Transverse colon (tissue), 4 donors: ENCODE data around the gene MRPL24. TPM values are rescaled to one million over a fixed set of nuclear protein-coding genes. Genes with fewer than 3 reads are reported as not detected.

Experiments
- DNase-seq: peaks from one replicate; pipeline ENCODE4 v3.0.0-alpha.2; 2019
- H3K27ac ChIP-seq, 4 donors: fragments of 200-600 bp; sonication (generic); 2 replicates each; pipeline ENCODE4 v1.5.1; 2016 to 2018; ENCODE audit warnings: inconsistent platforms in 4 of 4
- H3K27me3 ChIP-seq: fragments of 200-600 bp; sonication (generic); 2 replicates; pipeline ENCODE4 v1.5.1; 2017; ENCODE audit warnings: inconsistent platforms
- H3K36me3 ChIP-seq, 4 donors: fragments of 200-600 bp; sonication (generic); 2 replicates each; pipeline ENCODE4 v1.5.1; 2017 to 2019; ENCODE audit warnings: inconsistent platforms in 4 of 4
- H3K4me1 ChIP-seq, 4 donors: fragments of 200-600 bp; sonication (generic); 2 replicates each; pipeline ENCODE4 v1.5.1; 2017 to 2020; ENCODE audit warnings: inconsistent platforms in 4 of 4
- H3K4me3 ChIP-seq, 4 donors: fragments of 200-600 bp; sonication (generic); 1 replicate in 1 of 4; 2 replicates in 3 of 4; pipeline versions ENCODE4 v1.5.1 to v1.6.1; 2017 to 2019; ENCODE audit warnings: inconsistent platforms in 4 of 4
- H3K9me3 ChIP-seq, 2 donors: fragments of 200-600 bp; sonication (generic); 2 replicates each; pipeline ENCODE4 v1.5.1; 2017 to 2019; ENCODE audit warnings: inconsistent platforms in 2 of 2
- CTCF ChIP-seq, 5 experiments: fragments of 200-600 bp in 3 of 5; fragments of 450-650 bp in 2 of 5; sonication (generic) in 3 of 5; IDR thresholded peaks; 1 replicate in 2 of 5; 2 replicates in 3 of 5; pipeline ENCODE4 v1.5.1; 2016 to 2017; ENCODE audit warnings: antibody characterized with exemption in 5 of 5, inconsistent platforms in 3 of 5, mild to moderate bottlenecking in 2 of 5, moderate library complexity in 1 of 5
- EP300 ChIP-seq: sonication (generic); formaldehyde crosslinking; IDR thresholded peaks from one replicate; pipeline ENCODE4 v1.6.1; 2017; ENCODE audit warnings: antibody characterized with exemption, low read depth
- POLR2A ChIP-seq: fragments of 450-650 bp; IDR thresholded peaks from one replicate; pipeline ENCODE4 v1.6.1; 2016; ENCODE audit warnings: antibody characterized with exemption, mild to moderate bottlenecking, moderate library complexity
- POLR2AphosphoS5 ChIP-seq, 3 donors: sonication (generic); formaldehyde crosslinking; IDR thresholded peaks; one replicate each; pipeline ENCODE4 v1.6.1; 2016; ENCODE audit warnings: antibody characterized with exemption in 3 of 3
- WGBS, 2 donors: methylation state at CpG; one replicate each; pipeline ENCODE4 v1.1.5; 2018; ENCODE audit warnings: low coverage in 1 of 2; 5-methylcytosine and 5-hydroxymethylcytosine counted together
- in situ Hi-C, 4 donors: fragments of 200-750 bp; cut with MboI; loops; one replicate each; pipeline versions ENCODE4 v1.15.0 to v1.15.1; 2017; ENCODE audit warnings: low sequenced_read_pairs in 3 of 4, low pct_ligation_motif_present in 1 of 4, low pct_unique_long_range_greater_than_20kb in 1 of 4
- intact Hi-C: fragments of 100-400 bp; cut with DNase I; formaldehyde crosslinking; loops from one replicate; pipeline ENCODE4 v1.15.1; 2023; ENCODE audit warnings: low total_unique reads
- total RNA-seq, 4 donors: library from RNA; depleted of rRNA; stranded (reverse); fragments of >200 nt; gene quantifications; one replicate each; pipeline ENCODE4 v1.1.0, GENCODE V29; 2016

Gene MRPL24
- total RNA-seq, 4 donors from 2014 or later = 6.8 to 44.9 (median 37.1) TPM

GRCh38 chr1:156748670-156749418, 8.0 kb upstream of the MRPL24 start:
- peaks cover 0 to 5% (median 0%) of the 10 kb centered on the region in 4 donors for H3K36me3 ChIP-seq
- no peaks in the 10 kb centered on the region for H3K9me3 ChIP-seq
- peak overlapping the region; percentile 95 to 99 (median 98) for H3K27ac ChIP-seq
- 0 to 5% methylated on average over 4 to 9 of the region's 9 CpGs for WGBS, 2 donors
- H3K4me1 ChIP-seq = peaks cover 29 to 63% (median 53%) of the 10 kb centered on the region in 4 donors
- TF ChIP-seq POLR2AphosphoS5 (IDR thresholded peaks at IDR 0.05) (peak in 2 of 3 donors; percentile 53 to 57), POLR2A (peak; percentile 61), CTCF (IDR thresholded peaks at IDR 0.05) (peak in 1 of 5 experiments; percentile 28), EP300 (no peak)
- intact Hi-C loops = no loop called here
- H3K4me3 ChIP-seq = peak overlapping the region; percentile 93 to 98 (median 96)
- DNase-seq = peak; percentile 79
- in situ Hi-C loops = no loop called here
- no peaks in the 10 kb centered on the region for H3K27me3 ChIP-seq

GRCh38 chr1:156747742-156748669, 7.1 kb upstream of the MRPL24 start:
- WGBS, 2 donors = 6% methylated on average over 8 of the region's 8 CpGs; no CpG with 5 or more reads in 1 of the 2 donors
- H3K4me1 ChIP-seq = peaks cover 28 to 56% (median 50%) of the 10 kb centered on the region in 4 donors

GRCh38 chr1:156746728-156747631, 6.1 kb upstream of the MRPL24 start:
- 4% methylated on average over 21 of the region's 29 CpGs; no CpG with 5 or more reads in 1 of the 2 donors for WGBS, 2 donors
- Histone ChIP-seq H3K27ac (peak overlapping the region; percentile 95 to 99 (median 98)), H3K27me3 (no peaks in the 10 kb centered on the region), H3K4me3 (peak overlapping the region; percentile 25 to 96 (median 44)), H3K9me3 (no peaks in the 10 kb centered on the region), H3K36me3 (peaks cover 0 to 10% (median 4%) of the 10 kb centered on the region in 4 donors), H3K4me1 (peaks cover 24 to 50% (median 44%) of the 10 kb centered on the region in 4 donors)
- intact Hi-C loops (no loop called here), in situ Hi-C loops (no loop called here)
- TF ChIP-seq EP300 (no peak), POLR2AphosphoS5 (IDR thresholded peaks at IDR 0.05) (peak in 2 of 3 donors; percentile 73 to 74), POLR2A (peak; percentile 49), CTCF (IDR thresholded peaks at IDR 0.05) (peak in 2 of 5 experiments; percentile 8 to 11)
- peak; percentile 93 for DNase-seq

More at GRCh38 chr1:156747742-156748669, 7.1 kb upstream of the MRPL24 start:
- no peak for DNase-seq
- Histone ChIP-seq H3K27ac (peak overlapping the region; percentile 95 to 99 (median 98)), H3K4me3 (peak overlapping the region; percentile 44 to 98 (median 96)), H3K27me3 (no peaks in the 10 kb centered on the region), H3K36me3 (peaks cover 0 to 7% (median 1%) of the 10 kb centered on the region in 4 donors), H3K9me3 (no peaks in the 10 kb centered on the region)
- intact Hi-C loops (no loop called here), in situ Hi-C loops (no loop called here)
- no peak for TF ChIP-seq POLR2A
- TF ChIP-seq EP300 = no peak
- TF ChIP-seq POLR2AphosphoS5 (IDR thresholded peaks at IDR 0.05) = no peak
- TF ChIP-seq CTCF (IDR thresholded peaks at IDR 0.05) = no peak
